SW 1271 (cell line): ENCODE data around the gene SMLR1.

Experiments
- DNase-seq, 2 experiments: peaks; one replicate each; lab custom pipeline; 2025; lab: John Stamatoyannopoulos, UW

The SMLR1 gene

GRCh38 chr6:130852844-130853554, 25.8 kb downstream of the SMLR1 start:
- DNase-seq = no peak

- no peak for DNase-seq
These were observed 26.5 kb downstream of the SMLR1 start for GRCh38 chr6:130853555-130854183.

GRCh38 chr6:130858054-130858453, 30.8 kb downstream of the SMLR1 start:
- no peak for DNase-seq

- DNase-seq = no peak
These were observed 31.4 kb downstream of the SMLR1 start for GRCh38 chr6:130858498-130859160.

GRCh38 chr6:130859161-130859867, 32.1 kb downstream of the SMLR1 start:
- no peak for DNase-seq

GRCh38 chr6:130862370-130862769, 35.2 kb downstream of the SMLR1 start:
- no peak for DNase-seq

- DNase-seq = no peak
These were observed 36.4 kb downstream of the SMLR1 start for GRCh38 chr6:130863415-130864230.

- DNase-seq = no peak
These were observed 37.1 kb downstream of the SMLR1 start for GRCh38 chr6:130864344-130864743.

- no peak for DNase-seq
These were observed 38.6 kb downstream of the SMLR1 start for GRCh38 chr6:130865793-130866192.

GRCh38 chr6:130869681-130870080, 42.5 kb downstream of the SMLR1 start:
- DNase-seq = no peak

- no peak for DNase-seq
These were observed 43.1 kb downstream of the SMLR1 start for GRCh38 chr6:130870179-130870880.

- peak in 1 of 2 experiments; percentile 25 for DNase-seq
These were observed 45.3 kb downstream of the SMLR1 start for GRCh38 chr6:130872250-130873095.

GRCh38 chr6:130873746-130874145, 46.5 kb downstream of the SMLR1 start:
- DNase-seq = no peak

GRCh38 chr6:130879826-130880225, 52.6 kb downstream of the SMLR1 start:
- DNase-seq = no peak

GRCh38 chr6:130882370-130882769, 55.2 kb downstream of the SMLR1 start:
- DNase-seq = no peak

- peak; percentile 20 to 68 for DNase-seq
These were observed 58.4 kb downstream of the SMLR1 start for GRCh38 chr6:130885392-130886192.
